Measurements from ENCODE around the gene DHRS7B. TPM values are rescaled to one million over a fixed set of nuclear protein-coding genes. Genes with fewer than 3 reads are reported as not detected.
"Not testable (repeated sequence)": the region's sequence is repeated elsewhere in the genome, so short reads cannot be mapped to it uniquely, and the experiment has no call there.

Gene DHRS7B
- total RNA-seq, 1 donor from 2014 or later, result 11.4 TPM

DNA sequence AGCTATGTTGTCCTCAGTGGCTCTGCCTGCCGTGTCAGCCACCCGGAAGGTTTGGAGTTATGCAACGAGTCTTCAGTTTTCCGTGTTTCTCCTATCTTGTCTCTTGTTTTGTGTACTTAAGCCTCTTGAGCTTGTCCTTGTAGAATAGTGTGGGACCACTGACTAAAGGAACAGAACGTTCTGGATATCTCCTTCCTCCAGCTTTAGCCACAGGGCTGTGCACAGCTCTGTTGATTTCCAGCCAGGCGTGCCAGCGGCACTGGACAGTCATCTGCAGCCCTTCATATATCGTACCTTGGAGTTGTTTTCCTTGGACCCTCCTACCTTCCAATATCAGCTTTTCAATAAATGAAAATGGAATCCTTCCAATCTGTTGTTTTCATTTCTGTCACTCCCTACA is 47.4 kb downstream of the DHRS7B start:
- FAIRE-seq, result no peak
- DNase-seq (ENCODE audit: low spot score in 2 of 2), result no peak

DNA sequence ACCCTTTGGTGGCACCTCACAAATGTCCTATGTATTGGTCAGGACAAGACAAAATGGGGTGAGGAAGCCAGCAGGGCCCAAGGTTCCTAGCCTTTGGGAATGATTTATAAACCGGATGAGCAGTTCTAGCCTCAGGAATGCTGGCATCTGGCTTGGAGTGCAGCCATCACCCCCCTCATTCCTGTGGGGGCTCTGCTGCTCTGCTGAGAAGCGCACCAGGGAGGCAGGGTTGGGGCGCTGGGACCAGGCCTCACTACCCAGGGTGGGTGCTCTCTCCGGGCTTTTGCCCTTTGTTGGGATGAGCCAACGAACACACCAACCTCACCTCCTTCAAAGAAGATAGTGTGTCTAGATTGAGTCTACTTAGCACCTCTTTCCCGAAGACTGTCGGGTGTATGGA is 47.9 kb downstream of the DHRS7B start:
- no peak for DNase-seq (ENCODE audit: low spot score in 2 of 2)
- no peak for FAIRE-seq

GRCh38 chr17:21176773-21177395 is 50.1 kb downstream of the DHRS7B start:
- FAIRE-seq, result no peak
- no peak for DNase-seq (ENCODE audit: low spot score in 2 of 2)

DNA sequence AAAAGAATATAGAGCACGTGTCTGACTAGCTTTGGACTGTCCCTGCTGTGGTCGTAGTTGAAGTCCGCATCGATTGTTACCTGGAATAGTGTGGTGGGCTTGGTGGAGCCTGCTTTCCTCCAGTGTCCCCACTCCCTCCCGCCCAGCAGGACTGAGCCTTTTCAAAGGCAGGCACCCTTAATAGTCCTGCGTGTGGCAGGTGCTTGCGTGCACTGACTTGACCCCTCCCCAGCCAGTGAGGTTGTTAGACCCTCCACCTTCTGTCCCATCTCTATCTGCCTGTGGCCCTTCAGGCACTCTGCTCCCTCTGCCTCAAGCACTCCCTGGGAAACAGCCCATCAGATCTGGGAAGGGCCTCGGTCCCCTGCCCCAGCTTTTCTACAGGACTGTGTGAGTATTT is 50.6 kb downstream of the DHRS7B start:
- FAIRE-seq, result no peak
- no peak for DNase-seq (ENCODE audit: low spot score in 2 of 2)

GRCh38 chr17:21177854-21178600 is 51.3 kb downstream of the DHRS7B start:
- DNase-seq (ENCODE audit: low spot score in 2 of 2), result no peak
- no peak for FAIRE-seq

- DNase-seq (ENCODE audit: low spot score in 2 of 2), result no peak
- FAIRE-seq, result no peak
These were observed 56.7 kb downstream of the DHRS7B start for GRCh38 chr17:21183468-21183867.

GRCh38 chr17:21184570-21184969 is 57.8 kb downstream of the DHRS7B start:
- FAIRE-seq, result no peak
- no peak for DNase-seq (ENCODE audit: low spot score in 2 of 2)

- no peak for FAIRE-seq
- no peak for DNase-seq (ENCODE audit: low spot score in 2 of 2)
These were observed 58.3 kb downstream of the DHRS7B start for GRCh38 chr17:21185061-21185460.

GRCh38 chr17:21186399-21187187 is 59.8 kb downstream of the DHRS7B start:
- FAIRE-seq, result no peak
- DNase-seq (ENCODE audit: low spot score in 2 of 2), result no peak

DNA sequence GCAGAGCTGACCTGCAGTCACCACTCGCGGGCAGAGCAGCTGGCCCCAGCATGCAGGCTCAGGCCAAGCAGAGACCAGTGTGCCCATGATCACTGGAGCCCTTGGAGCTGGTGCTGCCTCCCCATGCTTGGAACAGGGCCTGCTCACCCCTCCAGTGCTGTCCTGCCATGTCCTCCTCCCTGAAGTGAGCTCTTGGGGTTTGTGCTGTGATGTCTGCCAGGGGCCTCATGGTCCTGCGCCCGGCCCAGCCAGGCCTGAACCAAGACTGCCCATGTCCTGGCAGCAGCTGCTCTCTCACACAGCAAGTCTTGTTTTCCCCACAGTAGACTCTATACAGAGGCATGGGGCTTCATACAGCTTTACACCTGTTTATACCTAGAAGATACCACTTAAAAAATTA is 62.6 kb downstream of the DHRS7B start:
- FAIRE-seq, result no peak

DNA sequence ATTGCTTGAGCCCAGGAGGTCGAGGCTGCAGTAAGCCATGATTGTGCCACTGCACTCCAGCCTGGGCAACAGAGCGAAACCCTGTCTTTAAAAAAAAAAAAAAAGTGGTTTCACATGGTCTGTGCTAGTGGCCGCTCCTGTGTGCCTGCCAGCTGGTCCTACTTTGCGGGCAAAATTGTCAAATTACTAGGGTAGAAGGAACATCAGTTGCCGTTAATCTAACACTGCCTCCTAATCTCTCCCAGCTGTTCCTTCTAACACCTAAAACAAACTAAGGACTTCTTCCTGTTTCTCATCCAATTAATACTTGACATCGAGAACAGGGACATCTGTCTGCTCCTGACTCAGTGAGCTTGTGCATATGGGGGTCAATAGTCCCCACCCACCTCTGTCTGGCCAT is 63.3 kb downstream of the DHRS7B start:
- FAIRE-seq (no peak), DNase-seq (ENCODE audit: low spot score in 2 of 2) (no peak)

More for the DNA sequence above, 62.6 kb downstream of the DHRS7B start:
- no peak for DNase-seq (ENCODE audit: low spot score in 2 of 2)

GRCh38 chr17:21191698-21192097 is 64.9 kb downstream of the DHRS7B start:
- no peak for DNase-seq (ENCODE audit: low spot score in 2 of 2)
- FAIRE-seq, result no peak

DNA sequence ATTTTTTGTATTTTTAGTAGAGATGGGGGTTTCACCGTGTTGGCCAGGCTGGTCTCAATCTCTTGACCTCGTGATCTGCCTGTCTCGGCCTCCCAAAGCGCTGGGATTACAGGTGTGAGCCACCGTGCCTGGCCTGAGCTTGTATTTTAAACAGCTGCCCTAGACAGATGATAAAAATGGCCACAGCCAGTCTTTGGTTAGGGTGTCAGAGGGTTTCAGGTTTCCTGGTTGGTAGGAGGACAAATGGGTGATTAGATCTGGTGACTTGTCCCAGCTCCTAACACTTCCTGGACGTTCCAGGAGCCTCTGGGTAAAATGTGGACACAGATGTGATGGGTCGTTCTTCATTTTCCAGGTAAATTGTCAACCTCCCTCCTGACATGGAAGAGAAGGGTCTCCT is 65.7 kb downstream of the DHRS7B start:
- DNase-seq (ENCODE audit: low spot score in 2 of 2); FAIRE-seq: not testable (repeated sequence)

DNA sequence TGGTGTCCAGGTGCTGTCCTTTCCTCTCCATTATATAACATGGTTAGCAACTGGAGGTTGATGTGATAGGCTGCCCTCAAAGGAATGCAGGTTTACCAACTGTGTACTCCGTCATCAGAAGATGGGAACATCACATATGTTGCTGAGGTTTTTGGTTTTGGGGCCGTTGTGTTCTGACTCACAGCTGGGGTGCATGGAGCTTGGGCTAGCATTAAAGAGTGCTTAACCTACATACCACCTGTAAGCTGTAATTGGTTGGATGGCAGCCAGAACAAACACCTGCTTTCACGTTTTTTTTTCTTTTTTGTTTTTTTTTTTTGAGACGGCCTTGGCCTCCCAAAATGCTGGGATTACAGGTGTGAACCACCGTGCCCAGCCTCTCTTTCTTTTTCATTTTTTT is 66.3 kb downstream of the DHRS7B start:
- FAIRE-seq (no peak), DNase-seq (ENCODE audit: low spot score in 2 of 2) (no peak)

DNA sequence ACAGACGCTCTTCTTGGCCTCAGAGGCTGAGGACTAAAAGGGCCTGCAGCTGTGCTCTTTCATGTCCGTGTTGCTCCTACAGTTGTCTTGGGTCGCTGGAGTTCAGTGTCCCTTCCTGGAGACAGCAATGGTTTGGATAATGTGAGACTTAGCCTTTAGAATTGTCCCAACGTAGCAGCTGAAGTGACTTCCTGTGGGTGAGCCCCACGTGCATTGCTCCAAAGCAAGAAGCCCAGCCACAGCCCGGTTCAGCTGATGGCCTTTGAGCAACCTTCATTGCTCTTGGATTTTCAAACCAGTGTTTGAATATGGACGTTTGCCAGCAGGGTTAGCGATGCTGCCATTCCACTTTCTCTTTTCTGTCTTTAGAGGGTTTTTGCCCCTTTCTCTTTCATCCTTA is 67.5 kb downstream of the DHRS7B start:
- DNase-seq (ENCODE audit: low spot score in 2 of 2), result no peak
- FAIRE-seq, result no peak

DNA sequence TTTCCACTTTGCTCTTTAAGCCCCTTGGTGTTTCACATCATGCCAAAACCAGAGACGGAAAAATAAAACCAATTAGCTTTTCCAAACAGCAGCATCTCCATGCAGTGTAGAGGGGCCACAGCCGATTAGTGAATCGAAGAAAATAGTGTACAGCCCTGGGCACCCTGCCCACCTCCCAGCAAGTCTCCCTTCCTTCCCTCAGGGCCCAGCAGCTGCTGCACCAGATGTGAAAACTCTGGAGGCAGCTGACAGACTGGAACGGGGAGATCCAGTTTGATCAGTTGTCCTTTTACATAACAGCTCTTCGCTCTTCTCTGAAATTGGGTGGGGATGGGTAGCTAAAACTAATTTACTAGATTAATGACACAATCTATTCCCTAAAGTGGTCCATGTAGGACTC is 67.9 kb downstream of the DHRS7B start:
- DNase-seq (ENCODE audit: low spot score in 2 of 2), result no peak
- no peak for FAIRE-seq

GRCh38 chr17:21196126-21196525 is 69.4 kb downstream of the DHRS7B start:
- FAIRE-seq (no peak), DNase-seq (ENCODE audit: low spot score in 2 of 2) (no peak)

DNA sequence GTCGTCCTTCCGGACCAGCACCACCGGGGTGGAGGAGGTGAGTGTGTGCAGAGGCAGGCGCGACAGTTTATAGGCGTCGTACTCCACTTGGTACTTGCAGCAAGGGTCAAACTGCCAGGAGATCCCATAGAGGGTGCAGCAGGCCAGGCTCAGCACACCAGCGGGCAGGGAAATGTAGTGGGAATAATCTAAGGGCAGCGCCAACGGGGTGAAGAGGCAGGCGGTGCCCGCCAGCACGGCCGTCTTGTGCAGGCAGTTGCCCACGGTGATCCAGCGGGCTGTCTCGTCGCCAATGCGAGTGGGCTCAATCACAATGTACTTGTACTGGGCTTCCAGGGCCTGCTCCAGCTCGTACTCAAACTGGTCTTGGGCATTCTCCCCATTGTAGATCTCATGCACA is 71.6 kb downstream of the DHRS7B start:
- FAIRE-seq, result no peak
- DNase-seq (ENCODE audit: low spot score in 2 of 2), result no peak

DNA sequence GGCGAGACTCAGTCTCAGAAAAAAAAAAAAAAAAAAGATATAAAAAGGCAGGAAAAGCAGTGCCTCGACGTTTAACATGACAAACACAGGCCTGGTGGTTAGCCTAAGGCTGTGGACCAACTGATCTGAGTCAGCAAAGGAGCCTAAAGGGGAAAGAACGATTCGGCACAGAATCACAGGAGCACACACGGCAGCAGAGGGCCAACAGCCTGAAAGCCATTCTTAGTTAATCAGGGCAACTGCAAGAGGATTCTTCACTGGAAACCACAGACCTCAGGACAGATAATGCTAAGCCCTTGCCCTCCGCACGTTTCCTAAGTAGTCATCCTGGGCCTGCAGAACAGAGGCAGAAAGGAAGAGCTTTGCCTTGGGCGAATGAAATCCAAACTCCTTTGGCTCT is 72.5 kb downstream of the DHRS7B start:
- no peak for DNase-seq (ENCODE audit: low spot score in 2 of 2)
- no peak for FAIRE-seq

- FAIRE-seq (no peak), DNase-seq (ENCODE audit: low spot score in 2 of 2) (no peak)
These were observed 73.1 kb downstream of the DHRS7B start for GRCh38 chr17:21199856-21200255.

DNA sequence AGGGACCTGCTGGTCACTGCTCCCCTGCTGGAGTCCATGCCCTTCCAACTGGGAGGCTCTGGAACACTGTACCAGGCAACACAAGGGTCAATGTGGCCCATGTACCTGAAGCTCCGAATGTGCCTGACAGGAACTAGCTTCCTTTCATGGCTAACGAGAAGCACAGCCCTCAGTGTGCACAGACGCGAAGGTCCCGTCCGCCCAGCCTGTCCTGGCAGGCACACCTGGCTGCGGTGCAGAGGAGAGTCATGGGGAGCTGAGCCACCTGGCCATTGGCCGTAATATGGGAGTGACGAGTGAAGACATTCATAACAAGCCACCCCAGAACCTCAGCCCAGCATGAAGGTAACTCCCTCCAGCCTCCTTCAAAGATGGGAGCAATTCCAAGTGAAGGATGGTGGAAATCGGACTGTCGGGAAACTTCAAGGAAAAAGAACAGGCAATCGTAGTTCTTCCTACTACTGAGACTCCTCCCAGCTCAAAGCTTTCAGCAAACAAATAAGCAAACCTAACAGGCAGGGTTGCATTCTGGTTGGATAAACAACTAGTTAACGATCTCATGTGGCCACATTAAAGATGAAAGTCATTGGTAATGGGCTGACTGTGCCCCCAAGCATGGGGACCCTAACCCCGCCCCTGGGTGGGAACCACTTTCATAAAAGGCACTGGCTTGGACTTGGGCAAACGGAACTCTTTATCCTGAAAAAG is 74.0 kb downstream of the DHRS7B start:
- no peak for FAIRE-seq
- no peak for DNase-seq (ENCODE audit: low spot score in 2 of 2)
